ENCODE measurements around the gene HDAC11. TPM values are rescaled to one million over a fixed set of nuclear protein-coding genes. Genes with fewer than 3 reads are reported as not detected.

Gene HDAC11
- total and polyA plus RNA-seq, 10 of the 15 experiments (the other 5 are each of a cell fraction or from before 2014, with no cell fraction given) = 0.04 to 0.76 (median 0.22) TPM; not detected in 1

DNA sequence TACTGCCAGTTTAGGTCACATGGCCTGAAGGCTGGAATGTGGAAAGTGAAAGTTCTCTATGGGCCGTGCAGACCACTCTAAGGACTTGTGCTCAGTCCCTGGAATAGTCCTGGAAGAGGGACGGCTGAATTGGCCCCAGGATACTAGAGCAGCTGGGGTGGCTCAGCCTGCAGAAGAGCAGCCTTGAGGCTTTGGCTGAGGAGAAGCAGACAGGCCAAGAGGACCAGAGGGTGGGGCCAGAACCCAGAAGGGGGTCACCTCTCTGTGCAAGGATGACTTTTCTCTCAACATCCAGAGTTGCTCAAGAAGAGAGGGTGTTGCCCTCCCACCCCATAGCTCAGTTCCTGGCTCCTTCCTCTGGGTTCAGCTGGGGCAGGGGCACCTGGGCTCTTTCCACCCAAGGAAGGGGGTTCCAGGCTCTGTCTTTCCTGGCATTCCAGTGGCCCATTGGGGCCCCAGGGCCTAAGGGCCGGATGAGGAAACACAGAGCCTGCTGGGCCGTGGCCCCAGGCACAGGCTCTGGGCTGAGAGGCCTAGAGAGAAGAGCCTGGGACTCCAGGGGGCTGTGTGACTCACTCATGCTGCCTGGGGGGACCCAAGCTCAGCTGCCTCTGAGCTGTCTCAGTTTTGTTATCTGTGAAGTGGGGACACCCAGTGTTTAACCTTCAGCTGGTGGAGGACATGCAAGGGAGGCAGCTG lies 60.3 kb downstream of the HDAC11 start:
- no peaks in the 10 kb centered on the region for H4K20me1 ChIP-seq (ENCODE audit: control insufficient read depth, insufficient read depth)
- ChIA-PET RAD21 (ENCODE audit: unreplicated experiment) (no interaction called here), SMC1A (ENCODE audit: uncharacterized antibody, unreplicated experiment) (no interaction called here), POLR2A (no interaction called here), CTCF (interaction anchor here (1.0 kb wide), 1 partner anchor 40 kb away, joined by 3 read pairs; no protein-coding TSS in a partner anchor)
- no peaks in the 10 kb centered on the region for H3K4me1 ChIP-seq (ENCODE audit: control insufficient read depth, insufficient read depth, low read length)
- no peak overlapping the region for H2AFZ ChIP-seq (ENCODE audit: control insufficient read depth, low read depth, low read length)
- H3K4me3 ChIP-seq = no peak overlapping the region
- H3K9ac ChIP-seq (ENCODE audit: control insufficient read depth, insufficient read depth, low read length) = no peak overlapping the region
- H3K27ac ChIP-seq (ENCODE audit: control insufficient read depth, insufficient read depth) = no peak overlapping the region
- H3K27me3 ChIP-seq (replicated peaks in 1 of 2; ENCODE audit: control insufficient read depth in 2 of 2, insufficient read depth in 2 of 2, low read length in 1 of 2) = no peaks in the 10 kb centered on the region; a peak in 2 of 4 replicates
- intact Hi-C loops (cut with micrococcal nuclease; ENCODE audit: unreplicated experiment) (no loop called here), in situ Hi-C loops (cut with MboI) (no loop called here)
- no peaks in the 10 kb centered on the region for H3K36me3 ChIP-seq (ENCODE audit: control insufficient read depth in 2 of 2, insufficient read depth in 2 of 2, low read length in 1 of 2)
- DNase-seq (ENCODE audit: low read depth, low spot score) = no peak
- no peak for ATAC-seq
- no peaks in the 10 kb centered on the region; the same call in 1 of the 3 replicates for H3K9me3 ChIP-seq (replicated peaks; ENCODE audit: control insufficient read depth, insufficient read depth, low read length)
- FAIRE-seq = no peak
- no peaks in the 10 kb centered on the region for H3K79me2 ChIP-seq (ENCODE audit: control insufficient read depth, insufficient read depth, low read length)
- WGBS (ENCODE audit: insufficient coverage, insufficient replicate concordance, low lambda C conversion rate, missing lambda C conversion rate) = 20% methylated on average over 4 of the region's 4 CpGs
- TF ChIP-seq RUNX3 (IDR thresholded peaks at IDR 0.05; ENCODE audit: low read length) (no peak), ZNF217 (IDR thresholded peaks at IDR 0.05) (no peak), SIN3A (IDR thresholded peaks at IDR 0.05; ENCODE audit: low read depth, low read length) (no peak), CBX5 (IDR thresholded peaks at IDR 0.05; ENCODE audit: low read depth) (no peak), ESRRA (IDR thresholded peaks at IDR 0.05; ENCODE audit: low read length) (no peak), SPI1 (IDR thresholded peaks at IDR 0.05; ENCODE audit: borderline replicate concordance, insufficient read depth, low read depth, low read length) (no peak), RB1 (IDR thresholded peaks at IDR 0.05; ENCODE audit: borderline replicate concordance) (no peak), CHD2 (IDR thresholded peaks at IDR 0.05; ENCODE audit: borderline replicate concordance, low read depth, low read length) (no peak), TCF12 (IDR thresholded peaks at IDR 0.05; ENCODE audit: low read depth, low read length) (no peak), ZNF384 (IDR thresholded peaks at IDR 0.05; ENCODE audit: borderline replicate concordance, low read depth, low read length) (no peak), SMAD1 (IDR thresholded peaks at IDR 0.05; ENCODE audit: low read depth, partially characterized antibody) (no peak), POLR2A (IDR thresholded peaks at IDR 0.05; ENCODE audit: low read depth, low read length) (no peak), HDAC6 (IDR thresholded peaks at IDR 0.05; ENCODE audit: unreplicated experiment) (no peak), CREM (IDR thresholded peaks at IDR 0.05; ENCODE audit: low read depth) (no peak), SREBF1 (IDR thresholded peaks at IDR 0.05; ENCODE audit: low read length) (no peak), EP300 (IDR thresholded peaks at IDR 0.05; ENCODE audit: borderline replicate concordance in 1 of 2, control insufficient read depth in 1 of 2, low read depth in 2 of 2, low read length in 2 of 2) (no peak), HDGF (IDR thresholded peaks at IDR 0.05) (no peak), POLR2AphosphoS5 (IDR thresholded peaks at IDR 0.05; ENCODE audit: low read length) (no peak), CREB1 (IDR thresholded peaks at IDR 0.05; ENCODE audit: low read depth) (no peak)
- no peak overlapping the region for H3K4me2 ChIP-seq (ENCODE audit: control insufficient read depth, insufficient read depth)
- no TSS peak for BruUV-seq (replicated peaks)
